Glutamatergic neuron (in vitro differentiated cells): ENCODE measurements around the gene MAST2. TPM values are rescaled to one million over a fixed set of nuclear protein-coding genes. Genes with fewer than 3 reads are reported as not detected.

Experiments used
- DNase-seq: peaks from one replicate; pipeline ENCODE4 v3.0.0; 2022
- H3K27ac Mint-ChIP-seq: one replicate; pipeline ENCODE4 v1.8.0; 2020; ENCODE audit warnings: mild to moderate bottlenecking, mixed read lengths, inconsistent platforms; ENCODE audit not compliant: unreplicated experiment
- H3K27me3 Mint-ChIP-seq: one replicate; pipeline ENCODE4 v1.8.0; 2020; ENCODE audit warnings: mild to moderate bottlenecking, moderate library complexity, mixed read lengths, inconsistent platforms; ENCODE audit not compliant: unreplicated experiment
- H3K36me3 Mint-ChIP-seq: one replicate; pipeline ENCODE4 v1.8.0; 2020; ENCODE audit warnings: mild to moderate bottlenecking, mixed read lengths, inconsistent platforms; ENCODE audit not compliant: unreplicated experiment
- H3K4me1 Mint-ChIP-seq: one replicate; pipeline ENCODE4 v1.8.0; 2020; ENCODE audit warnings: mild to moderate bottlenecking, low read depth, mixed read lengths, inconsistent platforms; ENCODE audit not compliant: unreplicated experiment
- H3K4me3 Mint-ChIP-seq: one replicate; pipeline ENCODE4 v1.8.0; 2020; ENCODE audit warnings: mild to moderate bottlenecking, mixed read lengths, inconsistent platforms; ENCODE audit not compliant: unreplicated experiment
- H3K9me3 Mint-ChIP-seq: one replicate; pipeline ENCODE4 v1.8.0; 2020; ENCODE audit warnings: mild to moderate bottlenecking, moderate library complexity, mixed read lengths, inconsistent platforms; ENCODE audit not compliant: unreplicated experiment
- CTCF ChIP-seq: fragments of 200-600 bp; sonication (generic); IDR thresholded peaks from one replicate; pipeline ENCODE4 v1.5.0; 2021; ENCODE audit not compliant: partially characterized antibody, unreplicated experiment
- total RNA-seq: library from RNA; stranded (reverse); fragmentation: NEBNext Ultra II Directional; extraction: Animal tissue kit (Norgen Biotek cat#: 25700); gene quantifications from one replicate; pipeline ENCODE4 v1.2.1, GENCODE V29; 2021; ENCODE audit not compliant: unreplicated experiment

The MAST2 gene
- total RNA-seq, 1 donor from 2014 or later = 95.1 TPM

DNA sequence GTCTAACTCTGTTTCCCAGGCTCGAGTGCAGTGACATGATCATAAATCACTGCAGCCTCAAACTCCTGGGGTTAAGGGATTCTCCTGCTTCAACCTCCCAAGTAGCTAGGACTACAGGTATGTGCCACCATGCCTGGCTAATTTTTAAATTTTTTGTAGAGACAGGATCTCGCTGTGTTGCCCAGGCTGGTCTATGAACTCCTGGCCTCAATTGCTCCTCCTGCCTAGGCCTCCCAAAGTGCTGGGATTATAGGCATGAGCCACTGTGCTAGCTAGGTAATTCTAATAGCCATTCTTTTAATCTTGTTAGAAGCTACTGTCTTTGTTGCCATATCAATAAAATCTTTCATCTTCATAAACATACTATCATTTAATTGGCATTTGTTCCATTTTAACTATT, 13.8 kb upstream of the MAST2 start:
- TF ChIP-seq CTCF = no peak
- peaks cover 2% of the 10 kb centered on the region for H3K4me1 Mint-ChIP-seq
- DNase-seq = no peak
- H3K27me3 Mint-ChIP-seq = peaks cover 3% of the 10 kb centered on the region
- H3K36me3 Mint-ChIP-seq = no peaks in the 10 kb centered on the region
- no peak overlapping the region for H3K27ac Mint-ChIP-seq
- H3K4me3 Mint-ChIP-seq = no peak overlapping the region
- no peaks in the 10 kb centered on the region for H3K9me3 Mint-ChIP-seq

DNA sequence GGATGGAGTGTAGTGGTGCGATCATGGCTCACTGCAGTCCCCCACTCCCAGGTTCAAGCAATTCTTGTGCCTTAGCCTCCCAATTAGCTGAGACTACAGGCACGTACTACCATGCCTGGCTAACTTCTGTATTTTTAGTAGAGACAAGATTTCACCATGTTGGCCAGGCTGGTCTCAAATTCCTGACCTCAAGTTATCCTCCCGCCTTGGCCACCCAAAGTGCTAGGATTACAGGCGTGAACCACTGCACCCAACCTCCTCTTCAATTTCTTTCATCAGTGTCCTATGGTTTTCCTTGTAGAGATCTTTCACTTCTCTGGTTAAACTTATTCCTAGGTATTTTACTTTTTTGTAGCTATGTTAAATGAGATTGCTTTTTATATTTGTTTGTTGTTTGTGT, 10.7 kb upstream of the MAST2 start:
- TF ChIP-seq CTCF = no peak
- H3K4me1 Mint-ChIP-seq = peaks cover 2% of the 10 kb centered on the region
- DNase-seq = no peak
- H3K9me3 Mint-ChIP-seq = no peaks in the 10 kb centered on the region
- H3K27ac Mint-ChIP-seq = no peak overlapping the region
- no peaks in the 10 kb centered on the region for H3K36me3 Mint-ChIP-seq
- H3K4me3 Mint-ChIP-seq = no peak overlapping the region
- H3K27me3 Mint-ChIP-seq = peaks cover 3% of the 10 kb centered on the region

DNA sequence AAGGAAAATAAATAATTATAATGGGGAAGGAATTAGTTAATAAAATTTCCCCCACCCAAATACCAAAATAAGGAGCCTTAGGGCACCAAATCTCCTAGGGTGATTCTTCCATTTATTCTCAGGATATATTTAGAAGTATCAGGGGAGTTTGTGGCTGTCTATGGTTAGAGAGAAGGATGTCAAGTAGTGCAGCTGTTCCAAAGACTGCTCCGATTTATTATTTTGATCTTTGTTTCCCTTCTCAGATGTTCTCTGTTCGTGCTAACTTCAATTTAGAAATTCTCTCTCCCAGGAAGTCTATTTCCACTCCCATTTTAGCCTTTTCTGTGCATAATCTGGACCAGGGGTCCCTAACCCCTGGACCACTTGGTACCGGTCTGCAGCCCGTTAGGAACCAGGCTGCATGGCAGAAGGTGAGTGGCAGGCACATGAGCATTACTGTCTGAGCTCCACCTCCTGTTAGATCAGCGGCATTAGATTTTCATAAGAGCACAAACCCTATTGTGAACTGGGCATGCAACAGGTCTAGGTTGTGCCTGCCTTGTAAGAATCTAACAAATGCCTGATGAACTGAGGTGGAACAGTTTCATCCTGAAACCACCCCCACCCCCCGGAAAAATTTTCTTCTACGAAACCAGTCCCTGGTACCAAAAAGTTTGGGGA, 9.3 kb upstream of the MAST2 start:
- Mint-ChIP-seq H3K27ac (no peak overlapping the region), H3K27me3 (peaks cover 3% of the 10 kb centered on the region), H3K4me1 (peaks cover 2% of the 10 kb centered on the region), H3K36me3 (no peaks in the 10 kb centered on the region), H3K9me3 (no peaks in the 10 kb centered on the region), H3K4me3 (no peak overlapping the region)
- no peak for TF ChIP-seq CTCF
- no peak for DNase-seq

- Mint-ChIP-seq H3K4me1 (peaks cover 2% of the 10 kb centered on the region), H3K27ac (no peak overlapping the region), H3K36me3 (no peaks in the 10 kb centered on the region), H3K4me3 (no peak overlapping the region), H3K9me3 (no peaks in the 10 kb centered on the region), H3K27me3 (peaks cover 3% of the 10 kb centered on the region)
- DNase-seq = no peak
- TF ChIP-seq CTCF = no peak
These were observed 7.0 kb upstream of the MAST2 start for GRCh38 chr1:45796381-45796780.

- H3K4me3 Mint-ChIP-seq = no peak overlapping the region
- H3K27me3 Mint-ChIP-seq = peaks cover 4% of the 10 kb centered on the region
- peaks cover 1% of the 10 kb centered on the region for H3K9me3 Mint-ChIP-seq
- no peak for TF ChIP-seq CTCF
- DNase-seq = no peak
- no peaks in the 10 kb centered on the region for H3K36me3 Mint-ChIP-seq
- peaks cover 4% of the 10 kb centered on the region for H3K4me1 Mint-ChIP-seq
- H3K27ac Mint-ChIP-seq = no peak overlapping the region
These were observed 6.5 kb upstream of the MAST2 start for GRCh38 chr1:45796946-45797345.
